IPS-18c (cell line): ENCODE results near the gene IER2.
"Not testable (repeated sequence)": the region's sequence is repeated elsewhere in the genome, so short reads cannot be mapped to it uniquely, and the experiment has no call there.

Experiments used
- H3K4me3 ChIP-seq: 2 replicates; pipeline ENCODE4 v1.7.0; 2013; ENCODE audit warnings: low read depth, mild to moderate bottlenecking, low read length, moderate library complexity; ENCODE audit not compliant: insufficient read depth
- H3K9me3 ChIP-seq: one replicate; pipeline ENCODE4 v1.6.1; 2013; ENCODE audit warnings: mild to moderate bottlenecking, low read length, moderate library complexity; ENCODE audit not compliant: control insufficient read depth, insufficient read depth

The IER2 gene

GRCh38 chr19:13133241-13133870 lies 16.9 kb upstream of the IER2 start:
- Histone ChIP-seq H3K4me3 (no peak overlapping the region), H3K9me3 (no peaks in the 10 kb centered on the region)

GRCh38 chr19:13134626-13135025 lies 15.6 kb upstream of the IER2 start:
- H3K9me3 ChIP-seq: no peaks in the 10 kb centered on the region
- H3K4me3 ChIP-seq: no peak overlapping the region

DNA sequence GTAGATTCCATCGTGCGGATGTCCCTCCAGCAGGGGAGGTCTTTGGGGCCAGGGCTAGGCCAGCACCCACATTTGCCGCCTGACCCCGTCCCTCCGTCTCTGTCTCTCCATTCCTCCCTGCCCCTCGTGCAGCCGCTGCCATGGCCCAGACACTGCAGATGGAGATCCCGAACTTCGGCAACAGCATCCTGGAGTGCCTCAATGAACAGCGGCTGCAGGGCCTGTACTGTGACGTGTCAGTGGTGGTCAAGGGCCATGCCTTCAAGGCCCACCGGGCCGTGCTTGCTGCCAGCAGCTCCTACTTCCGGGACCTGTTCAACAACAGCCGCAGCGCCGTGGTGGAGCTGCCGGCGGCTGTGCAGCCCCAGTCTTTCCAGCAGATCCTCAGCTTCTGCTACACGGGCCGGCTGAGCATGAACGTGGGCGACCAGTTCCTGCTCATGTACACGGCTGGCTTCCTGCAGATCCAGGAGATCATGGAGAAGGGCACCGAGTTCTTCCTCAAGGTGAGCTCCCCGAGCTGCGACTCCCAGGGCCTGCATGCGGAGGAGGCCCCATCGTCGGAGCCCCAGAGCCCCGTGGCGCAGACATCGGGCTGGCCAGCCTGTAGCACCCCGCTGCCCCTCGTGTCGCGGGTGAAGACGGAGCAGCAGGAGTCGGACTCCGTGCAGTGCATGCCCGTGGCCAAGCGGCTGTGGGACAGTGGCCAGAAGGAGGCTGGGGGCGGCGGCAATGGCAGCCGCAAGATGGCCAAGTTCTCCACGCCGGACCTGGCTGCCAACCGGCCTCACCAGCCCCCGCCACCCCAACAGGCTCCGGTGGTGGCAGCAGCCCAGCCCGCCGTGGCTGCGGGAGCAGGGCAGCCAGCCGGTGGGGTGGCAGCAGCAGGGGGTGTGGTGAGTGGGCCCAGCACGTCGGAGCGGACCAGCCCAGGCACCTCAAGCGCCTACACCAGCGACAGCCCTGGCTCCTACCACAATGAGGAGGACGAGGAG lies 14.8 kb upstream of the IER2 start:
- no peak overlapping the region for H3K4me3 ChIP-seq

GRCh38 chr19:13137290-13137794 lies 12.9 kb upstream of the IER2 start:
- Histone ChIP-seq H3K9me3 (no peaks in the 10 kb centered on the region), H3K4me3 (no peak overlapping the region)

More for the DNA sequence above, 14.8 kb upstream of the IER2 start:
- H3K9me3 ChIP-seq: no peaks in the 10 kb centered on the region

DNA sequence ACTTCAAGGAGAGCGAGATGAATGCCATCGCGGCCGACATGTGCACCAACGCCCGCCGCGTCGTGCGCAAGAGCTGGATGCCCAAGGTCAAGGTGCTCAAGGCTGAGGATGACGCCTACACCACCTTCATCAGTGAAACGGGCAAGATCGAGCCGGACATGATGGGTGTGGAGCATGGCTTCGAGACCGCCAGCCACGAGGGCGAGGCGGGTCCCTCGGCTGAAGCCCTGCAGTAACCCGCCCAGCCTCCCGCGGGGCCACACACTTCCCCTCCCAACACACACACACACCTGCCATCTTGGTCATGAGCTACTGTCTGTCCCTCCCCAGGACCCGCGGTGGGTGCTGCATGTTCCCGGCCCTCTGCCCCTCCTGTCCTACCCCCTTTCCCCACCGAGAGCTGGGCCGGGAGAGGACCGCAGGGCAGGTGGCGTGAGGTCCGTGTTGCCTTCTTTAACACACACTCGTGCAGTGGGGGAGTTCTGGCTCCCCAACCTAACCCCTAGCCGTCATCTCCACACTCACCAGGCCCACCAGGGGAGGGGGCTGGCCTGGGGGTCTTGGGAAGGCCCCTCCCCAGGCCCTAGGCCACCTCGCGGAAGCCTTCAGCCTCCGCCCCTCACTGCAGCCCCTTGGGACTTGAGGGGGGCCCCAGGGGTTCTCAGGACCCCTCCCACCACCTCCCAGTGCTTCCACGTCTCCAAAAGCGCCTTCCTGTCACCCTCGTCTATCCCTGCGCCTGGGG lies 11.9 kb upstream of the IER2 start:
- no peaks in the 10 kb centered on the region for H3K9me3 ChIP-seq
- H3K4me3 ChIP-seq: no peak overlapping the region

- H3K9me3 ChIP-seq: peaks cover under 1% of the 10 kb centered on the region
- H3K4me3 ChIP-seq: no peak overlapping the region
Observed at GRCh38 chr19:13138916-13139198, 11.4 kb upstream of the IER2 start.

DNA sequence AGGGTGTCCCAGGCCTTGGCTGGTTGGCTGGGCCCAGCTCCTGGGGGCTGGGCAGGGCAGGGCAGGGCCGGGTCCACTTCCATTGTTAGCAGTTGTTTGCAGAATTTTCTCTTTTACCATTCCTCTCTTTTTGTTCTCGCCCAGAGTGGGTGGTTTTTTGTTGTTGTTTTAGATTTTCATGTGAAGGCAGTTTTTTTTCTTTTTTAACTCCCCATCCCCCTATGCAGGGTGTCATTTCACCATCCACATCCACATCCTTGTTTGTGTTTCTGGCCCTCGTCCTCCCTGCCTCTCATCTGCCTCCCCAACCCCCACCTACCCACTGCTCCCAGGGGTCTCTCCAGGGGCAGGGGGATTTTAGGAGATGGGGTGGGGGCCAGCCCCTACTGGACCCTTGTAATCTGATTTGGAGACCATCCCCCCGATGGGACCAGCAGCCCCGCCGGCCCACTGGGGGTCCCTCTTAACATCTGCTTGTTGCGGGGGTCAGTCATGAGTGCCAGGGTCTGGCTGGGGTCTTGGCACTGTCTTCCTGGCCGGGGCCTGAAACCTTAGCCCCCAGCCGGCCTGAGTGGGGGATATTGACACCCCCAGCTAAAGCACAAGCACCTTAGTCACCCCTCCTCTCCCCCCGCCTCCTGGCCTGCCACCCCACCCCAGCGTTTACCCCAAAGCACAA lies 10.4 kb upstream of the IER2 start:
- H3K9me3 ChIP-seq: peaks cover 4% of the 10 kb centered on the region
- no peak overlapping the region for H3K4me3 ChIP-seq

DNA sequence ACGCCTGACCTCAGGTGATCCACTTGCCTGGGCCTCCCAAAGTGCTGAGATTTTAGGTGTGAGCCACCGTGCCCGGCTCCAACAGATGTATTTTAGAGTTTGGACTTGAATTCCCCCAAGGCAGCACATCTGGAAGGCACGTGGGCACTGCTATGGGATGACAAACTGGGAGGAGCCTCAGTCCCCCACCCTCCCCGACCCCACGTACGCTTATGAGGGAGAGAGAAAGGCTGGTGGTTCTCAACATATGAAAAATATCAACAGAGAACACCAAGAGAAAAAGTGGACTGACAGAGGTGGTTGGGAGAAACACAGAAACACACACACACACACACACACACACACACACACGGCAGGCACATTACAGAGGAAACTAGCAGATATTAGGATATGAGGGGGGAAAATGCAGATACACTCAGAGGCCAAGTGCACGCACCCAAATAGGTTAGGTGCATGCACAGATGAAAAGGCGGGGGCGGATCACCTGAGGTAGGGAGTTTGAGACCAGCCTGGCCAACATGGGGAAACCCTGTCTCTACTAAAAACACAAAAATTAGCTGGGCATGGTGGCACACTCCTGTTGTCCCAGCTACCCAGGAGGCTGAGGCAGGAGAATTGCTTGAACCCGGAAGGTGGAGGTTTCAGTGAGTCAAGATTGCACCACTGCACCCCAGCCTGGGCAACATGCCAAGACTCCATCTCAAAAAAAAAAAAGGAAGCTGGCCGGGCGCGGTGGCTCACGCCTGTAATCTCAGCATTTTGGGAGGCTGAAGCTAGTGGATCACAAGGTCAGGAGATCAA lies 3.2 kb upstream of the IER2 start:
- H3K4me3 ChIP-seq: no peak overlapping the region
- H3K9me3 ChIP-seq: peaks cover 6% of the 10 kb centered on the region

DNA sequence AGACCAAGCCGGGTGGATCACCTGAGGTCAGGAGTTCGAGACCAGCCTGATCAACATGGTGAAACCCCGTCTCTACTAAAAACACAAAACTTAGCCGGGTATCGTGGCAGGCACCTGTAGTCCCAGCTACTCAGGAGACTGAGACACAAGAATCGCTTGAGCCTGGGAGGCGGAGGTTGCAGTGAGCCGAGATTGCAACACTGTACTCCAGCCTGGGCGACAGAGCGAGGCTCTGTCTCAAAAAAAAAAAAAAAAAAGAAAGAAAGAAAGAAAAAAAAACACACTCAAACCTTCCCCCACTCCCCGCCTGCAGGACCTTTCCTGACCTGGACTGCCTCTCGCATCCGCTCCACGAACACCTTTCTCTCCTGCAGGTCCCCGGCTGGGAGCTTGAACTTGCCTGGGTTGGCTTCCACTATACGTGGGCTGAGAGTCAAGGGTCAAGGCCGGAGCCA lies 1.0 kb upstream of the IER2 start:
- H3K9me3 ChIP-seq: not testable (repeated sequence)
- peak overlapping the region; percentile 96 for H3K4me3 ChIP-seq

- H3K4me3 ChIP-seq: peak overlapping the region; percentile 96
Observed at GRCh38 chr19:13149628-13150186, 504 bp upstream of the IER2 start.

GRCh38 chr19:13150931-13151604 lies 857 bp downstream of the IER2 start:
- Histone ChIP-seq H3K4me3 (peak overlapping the region; percentile 96), H3K9me3 (peaks cover 5% of the 10 kb centered on the region)

More at GRCh38 chr19:13149628-13150186, 504 bp upstream of the IER2 start:
- H3K9me3 ChIP-seq: peaks cover 5% of the 10 kb centered on the region

- peak overlapping the region; percentile 96 for H3K4me3 ChIP-seq
- peaks cover 5% of the 10 kb centered on the region for H3K9me3 ChIP-seq
Observed at GRCh38 chr19:13151605-13152355, 1.6 kb downstream of the IER2 start.

- Histone ChIP-seq H3K4me3 (peak overlapping the region; percentile 90), H3K9me3 (peaks cover 5% of the 10 kb centered on the region)
Observed at GRCh38 chr19:13152356-13152973, 2.3 kb downstream of the IER2 start.

DNA sequence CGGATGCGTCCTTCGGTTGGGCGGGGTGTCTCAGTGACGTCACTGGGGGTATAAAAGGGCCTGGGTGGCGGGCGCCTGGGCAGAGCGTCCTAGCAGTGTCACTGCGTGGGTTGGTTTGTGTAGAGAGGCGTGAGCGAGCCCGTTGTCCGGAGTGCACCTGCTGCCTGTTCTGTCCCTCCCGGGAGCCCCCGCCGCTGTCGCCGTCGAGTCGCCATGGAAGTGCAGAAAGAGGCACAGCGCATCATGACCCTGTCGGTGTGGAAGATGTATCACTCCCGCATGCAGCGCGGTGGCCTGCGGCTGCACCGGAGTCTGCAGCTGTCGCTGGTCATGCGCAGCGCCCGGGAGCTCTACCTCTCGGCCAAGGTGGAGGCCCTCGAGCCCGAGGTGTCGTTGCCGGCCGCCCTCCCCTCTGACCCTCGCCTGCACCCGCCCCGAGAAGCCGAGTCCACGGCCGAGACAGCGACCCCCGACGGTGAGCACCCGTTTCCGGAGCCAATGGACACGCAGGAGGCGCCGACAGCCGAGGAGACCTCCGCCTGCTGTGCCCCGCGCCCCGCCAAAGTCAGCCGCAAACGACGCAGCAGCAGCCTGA lies 2.9 kb downstream of the IER2 start:
- H3K9me3 ChIP-seq: peaks cover 5% of the 10 kb centered on the region

More for the DNA sequence above, 2.9 kb downstream of the IER2 start:
- peak overlapping the region; percentile 90 for H3K4me3 ChIP-seq
